Activated naive CD8-positive, alpha-beta T cell treated with anti-CD3 and anti-CD28 coated beads for 36 hours (primary cell): ENCODE data around the gene ADRA2B. TPM values are rescaled to one million over a fixed set of nuclear protein-coding genes. Genes with fewer than 3 reads are reported as not detected.

Experiments
- DNase-seq: peaks from one replicate; pipeline ENCODE4 v3.0.0; 2021
- H3K27ac Mint-ChIP-seq: one replicate; pipeline ENCODE4 v1.8.0; 2022; ENCODE audit warnings: mild to moderate bottlenecking, moderate library complexity, mixed read lengths
- H3K27me3 Mint-ChIP-seq: one replicate; pipeline ENCODE4 v1.8.0; 2022; ENCODE audit warnings: mild to moderate bottlenecking, mixed read lengths
- H3K36me3 Mint-ChIP-seq: one replicate; pipeline ENCODE4 v1.8.0; 2021; ENCODE audit warnings: mild to moderate bottlenecking, mixed read lengths
- H3K4me1 Mint-ChIP-seq: one replicate; pipeline ENCODE4 v1.8.0; 2021; ENCODE audit warnings: mixed read lengths
- H3K4me3 Mint-ChIP-seq: one replicate; pipeline ENCODE4 v1.8.0; 2022; ENCODE audit warnings: mild to moderate bottlenecking, moderate library complexity, mixed read lengths
- H3K9me3 Mint-ChIP-seq: one replicate; pipeline ENCODE4 v1.8.0; 2022; ENCODE audit warnings: mixed read lengths
- total RNA-seq, 2 experiments: library from RNA; stranded (reverse); gene quantifications; one replicate each; pipeline ENCODE4 v1.2.3, GENCODE V29; 2021

The ADRA2B gene
- total RNA-seq, 2 experiments from 2014 or later = 0.29 to 0.30 TPM

GRCh38 chr2:96098900-96099590 is 17.3 kb downstream of the ADRA2B start:
- Mint-ChIP-seq H3K27ac (no peak overlapping the region), H3K27me3 (no peaks in the 10 kb centered on the region), H3K36me3 (no peaks in the 10 kb centered on the region), H3K9me3 (no peaks in the 10 kb centered on the region), H3K4me1 (no peaks in the 10 kb centered on the region), H3K4me3 (no peak overlapping the region)
- DNase-seq = no peak

GRCh38 chr2:96097951-96098823 is 18.2 kb downstream of the ADRA2B start:
- H3K4me1 Mint-ChIP-seq = no peaks in the 10 kb centered on the region
- H3K27ac Mint-ChIP-seq = no peak overlapping the region
- no peaks in the 10 kb centered on the region for H3K27me3 Mint-ChIP-seq
- no peak overlapping the region for H3K4me3 Mint-ChIP-seq
- H3K9me3 Mint-ChIP-seq = no peaks in the 10 kb centered on the region
- DNase-seq = no peak
- H3K36me3 Mint-ChIP-seq = no peaks in the 10 kb centered on the region

- Mint-ChIP-seq H3K4me1 (no peaks in the 10 kb centered on the region), H3K9me3 (no peaks in the 10 kb centered on the region), H3K4me3 (no peak overlapping the region), H3K27me3 (no peaks in the 10 kb centered on the region), H3K27ac (no peak overlapping the region), H3K36me3 (no peaks in the 10 kb centered on the region)
- DNase-seq = no peak
These were observed 18.9 kb downstream of the ADRA2B start for GRCh38 chr2:96097441-96097840.

GRCh38 chr2:96095116-96095636 is 21.2 kb downstream of the ADRA2B start:
- no peaks in the 10 kb centered on the region for H3K4me1 Mint-ChIP-seq
- DNase-seq = no peak
- no peaks in the 10 kb centered on the region for H3K36me3 Mint-ChIP-seq
- no peaks in the 10 kb centered on the region for H3K9me3 Mint-ChIP-seq
- no peak overlapping the region for H3K4me3 Mint-ChIP-seq
- no peaks in the 10 kb centered on the region for H3K27me3 Mint-ChIP-seq
- no peak overlapping the region for H3K27ac Mint-ChIP-seq

DNA sequence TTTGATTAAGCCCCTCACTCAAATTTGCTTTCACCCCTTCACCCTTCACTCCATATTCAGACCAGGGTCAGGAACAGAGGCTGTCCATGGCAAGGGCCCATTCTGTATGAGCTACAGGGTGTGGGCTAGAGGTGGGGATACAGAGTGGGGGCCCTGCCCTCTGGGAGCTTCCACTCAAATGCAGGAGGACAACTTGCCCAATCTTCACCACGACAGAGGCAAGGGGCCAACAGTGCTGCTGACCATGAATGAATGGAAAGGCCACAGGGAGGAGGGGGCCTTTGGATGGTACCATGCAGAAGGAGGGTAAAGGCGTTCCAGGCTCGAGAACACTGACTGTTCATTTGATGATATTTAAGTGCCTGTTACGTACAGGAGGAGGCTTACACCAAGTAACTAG is 22.8 kb downstream of the ADRA2B start:
- Mint-ChIP-seq H3K4me3 (no peak overlapping the region), H3K9me3 (no peaks in the 10 kb centered on the region), H3K27me3 (no peaks in the 10 kb centered on the region), H3K36me3 (no peaks in the 10 kb centered on the region), H3K4me1 (no peaks in the 10 kb centered on the region), H3K27ac (no peak overlapping the region)
- no peak for DNase-seq

DNA sequence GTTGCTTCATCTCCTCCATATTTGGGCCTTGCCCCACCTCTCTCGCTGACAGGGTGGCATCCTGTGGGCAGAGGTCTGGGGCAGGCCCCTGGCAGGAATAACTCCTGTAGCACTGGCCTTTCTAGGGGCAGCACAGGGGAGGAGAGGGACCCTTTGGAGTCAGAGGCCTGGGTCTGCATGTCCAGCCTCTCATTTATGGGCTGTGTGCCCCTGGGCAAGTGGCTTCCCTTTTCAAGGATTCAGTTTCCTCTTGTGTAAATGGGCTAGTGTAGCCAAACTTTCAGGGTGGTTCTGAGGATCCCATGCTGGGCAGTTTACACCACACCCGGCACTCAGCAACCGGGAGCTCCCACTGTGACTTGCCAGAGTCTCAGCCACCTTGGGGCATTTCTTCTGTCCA is 23.4 kb downstream of the ADRA2B start:
- H3K4me1 Mint-ChIP-seq = no peaks in the 10 kb centered on the region
- H3K9me3 Mint-ChIP-seq = no peaks in the 10 kb centered on the region
- no peak overlapping the region for H3K4me3 Mint-ChIP-seq
- H3K27ac Mint-ChIP-seq = no peak overlapping the region
- H3K27me3 Mint-ChIP-seq = no peaks in the 10 kb centered on the region
- no peaks in the 10 kb centered on the region for H3K36me3 Mint-ChIP-seq
- no peak for DNase-seq

- Mint-ChIP-seq H3K4me1 (no peaks in the 10 kb centered on the region), H3K4me3 (no peak overlapping the region), H3K9me3 (no peaks in the 10 kb centered on the region), H3K27me3 (no peaks in the 10 kb centered on the region), H3K27ac (no peak overlapping the region), H3K36me3 (no peaks in the 10 kb centered on the region)
- no peak for DNase-seq
These were observed 23.8 kb downstream of the ADRA2B start for GRCh38 chr2:96092573-96092877.

GRCh38 chr2:96091711-96092572 is 24.4 kb downstream of the ADRA2B start:
- Mint-ChIP-seq H3K9me3 (no peaks in the 10 kb centered on the region), H3K4me3 (no peak overlapping the region), H3K36me3 (no peaks in the 10 kb centered on the region), H3K27me3 (no peaks in the 10 kb centered on the region), H3K27ac (no peak overlapping the region), H3K4me1 (peaks cover 3% of the 10 kb centered on the region)
- DNase-seq = no peak

GRCh38 chr2:96091141-96091710 is 25.1 kb downstream of the ADRA2B start:
- H3K4me1 Mint-ChIP-seq = peaks cover 3% of the 10 kb centered on the region
- no peaks in the 10 kb centered on the region for H3K36me3 Mint-ChIP-seq
- DNase-seq = no peak
- H3K4me3 Mint-ChIP-seq = no peak overlapping the region
- no peaks in the 10 kb centered on the region for H3K27me3 Mint-ChIP-seq
- no peak overlapping the region for H3K27ac Mint-ChIP-seq
- H3K9me3 Mint-ChIP-seq = no peaks in the 10 kb centered on the region

DNA sequence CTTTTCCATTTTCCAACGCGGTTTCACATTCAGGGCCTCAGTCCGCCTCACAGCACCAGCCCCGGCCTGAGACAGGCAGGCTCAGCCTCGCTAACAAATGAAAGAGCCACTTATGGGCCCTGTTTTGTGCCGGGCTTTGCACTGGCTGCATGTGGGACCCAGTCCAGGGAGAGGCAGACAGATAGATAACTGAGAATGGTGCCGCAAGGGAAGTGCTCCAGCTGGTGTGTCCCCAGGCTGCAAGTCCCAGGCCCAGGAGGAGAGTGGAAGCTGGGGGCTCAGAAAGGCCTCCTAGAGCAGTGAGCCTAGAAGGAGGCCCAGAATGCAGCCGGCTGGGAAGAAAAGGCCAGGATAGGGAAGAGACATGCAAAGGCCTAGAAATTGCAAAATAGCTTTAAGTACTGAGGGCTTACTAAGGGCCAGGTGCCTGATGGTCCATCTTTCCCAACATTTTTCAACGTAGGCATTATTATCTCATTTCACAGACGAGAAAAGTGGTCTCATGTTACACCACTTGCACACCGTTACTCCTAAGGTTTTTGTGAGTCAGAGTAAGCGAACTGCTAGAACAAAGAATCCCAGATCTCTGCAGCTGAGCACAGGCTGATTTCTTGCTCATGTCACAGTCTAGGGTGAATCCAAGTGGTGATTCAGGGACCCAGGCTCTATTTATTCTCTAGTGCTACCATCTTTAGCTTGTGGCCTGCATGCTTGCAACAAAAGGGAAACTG is 26.0 kb downstream of the ADRA2B start:
- H3K4me1 Mint-ChIP-seq = peaks cover 3% of the 10 kb centered on the region

DNA sequence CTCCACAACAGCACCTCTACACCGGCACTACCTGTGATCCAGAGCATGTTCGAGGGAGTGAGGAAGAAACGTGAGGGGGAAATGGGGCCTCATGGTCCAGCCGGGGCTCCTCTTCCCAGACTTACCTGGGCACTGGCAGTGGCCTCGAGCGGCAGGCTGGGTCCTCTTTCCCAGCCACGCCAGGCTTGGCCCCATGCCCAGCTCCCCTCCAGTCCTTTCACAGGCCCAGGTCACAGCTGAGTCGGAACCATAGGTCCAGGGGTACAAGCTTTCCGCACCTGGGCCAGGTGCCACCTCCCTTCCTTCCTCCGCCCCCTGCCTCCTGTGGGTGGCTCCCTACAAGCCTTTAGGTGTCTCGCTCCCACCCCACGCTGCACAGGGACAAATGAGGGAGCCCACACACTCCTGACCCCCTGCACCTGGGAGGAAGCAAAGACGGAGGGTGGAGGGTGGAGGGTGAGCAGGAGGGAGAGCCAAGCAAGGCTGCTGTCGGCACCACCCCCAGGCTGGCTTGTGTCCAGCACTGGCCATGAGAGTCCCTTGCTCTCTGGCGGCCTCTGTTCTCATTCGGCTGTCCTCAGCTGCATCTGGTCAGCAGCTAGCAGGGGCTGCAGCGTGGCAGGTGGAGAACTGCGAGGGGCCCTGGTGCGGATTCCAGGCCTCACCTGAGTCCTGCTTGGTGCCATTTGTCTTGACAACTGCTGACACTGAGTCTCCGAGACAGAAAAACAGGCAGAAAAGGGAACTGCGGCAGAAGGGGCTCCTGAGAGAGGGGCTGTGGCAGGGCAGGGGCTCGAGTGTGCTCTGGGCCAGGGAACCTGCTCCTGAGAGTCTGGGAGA is 26.8 kb downstream of the ADRA2B start:
- no peaks in the 10 kb centered on the region for H3K9me3 Mint-ChIP-seq
- no peak overlapping the region for H3K27ac Mint-ChIP-seq
- H3K4me3 Mint-ChIP-seq = no peak overlapping the region
- H3K27me3 Mint-ChIP-seq = no peaks in the 10 kb centered on the region
- DNase-seq = no peak
- peaks cover 3% of the 10 kb centered on the region for H3K4me1 Mint-ChIP-seq
- H3K36me3 Mint-ChIP-seq = no peaks in the 10 kb centered on the region

More for the DNA sequence above, 26.0 kb downstream of the ADRA2B start:
- Mint-ChIP-seq H3K27me3 (no peaks in the 10 kb centered on the region), H3K27ac (no peak overlapping the region), H3K4me3 (no peak overlapping the region), H3K36me3 (no peaks in the 10 kb centered on the region), H3K9me3 (no peaks in the 10 kb centered on the region)
- no peak for DNase-seq

- H3K4me1 Mint-ChIP-seq = peaks cover 3% of the 10 kb centered on the region
- no peaks in the 10 kb centered on the region for H3K36me3 Mint-ChIP-seq
- H3K9me3 Mint-ChIP-seq = no peaks in the 10 kb centered on the region
- H3K27ac Mint-ChIP-seq = no peak overlapping the region
- H3K27me3 Mint-ChIP-seq = peaks cover 3% of the 10 kb centered on the region
- H3K4me3 Mint-ChIP-seq = no peak overlapping the region
- no peak for DNase-seq
These were observed 27.7 kb downstream of the ADRA2B start for GRCh38 chr2:96088340-96089335.

GRCh38 chr2:96087130-96087529 is 29.2 kb downstream of the ADRA2B start:
- H3K4me3 Mint-ChIP-seq = no peak overlapping the region
- H3K27ac Mint-ChIP-seq = no peak overlapping the region
- no peak for DNase-seq
- H3K27me3 Mint-ChIP-seq = peaks cover 3% of the 10 kb centered on the region
- H3K9me3 Mint-ChIP-seq = no peaks in the 10 kb centered on the region
- no peaks in the 10 kb centered on the region for H3K36me3 Mint-ChIP-seq
- H3K4me1 Mint-ChIP-seq = peaks cover 3% of the 10 kb centered on the region
